GM12865 (cell line): ENCODE data around the gene ARRDC2.
"Not testable (repeated sequence)": the region's sequence is repeated elsewhere in the genome, so short reads cannot be mapped to it uniquely, and the experiment has no call there.

Experiments
- DNase-seq: peaks from one replicate; pipeline ENCODE4 v3.0.0; 2010; ENCODE audit warnings: low read depth
- H3K4me3 ChIP-seq: 2 replicates; pipeline ENCODE4 v1.5.1; 2011; ENCODE audit warnings: mild to moderate bottlenecking, low read depth, low read length, control low read depth
- CTCF ChIP-seq: IDR thresholded peaks from 2 replicates; pipeline ENCODE4 v1.5.1; 2011; ENCODE audit warnings: low read length, control low read depth, low read depth, inconsistent platforms; ENCODE audit not compliant: insufficient read depth; ENCODE audit errors: missing control alignments

The ARRDC2 gene

GRCh38 chr19:18000915-18001776, 6.8 kb upstream of the ARRDC2 start:
- H3K4me3 ChIP-seq = peak overlapping the region; percentile 88
- peak; percentile 90 for DNase-seq
- no peak for TF ChIP-seq CTCF

- TF ChIP-seq CTCF = no peak
- no peak for DNase-seq
- peak overlapping the region; percentile 88 for H3K4me3 ChIP-seq
These were observed 6.1 kb upstream of the ARRDC2 start for GRCh38 chr19:18001777-18002345.

- TF ChIP-seq CTCF = no peak
- H3K4me3 ChIP-seq = peak overlapping the region; percentile 88
- DNase-seq = peak; percentile 45
These were observed 5.6 kb upstream of the ARRDC2 start for GRCh38 chr19:18002347-18002850.

GRCh38 chr19:18005750-18006149, 2.2 kb upstream of the ARRDC2 start:
- H3K4me3 ChIP-seq, DNase-seq: not testable (repeated sequence)

- peak; percentile 97 for TF ChIP-seq CTCF
- peak; percentile 83 for DNase-seq
- peak overlapping the region; percentile 16 for H3K4me3 ChIP-seq
These were observed 690 bp upstream of the ARRDC2 start for GRCh38 chr19:18007044-18007916.

GRCh38 chr19:18008814-18009213, 844 bp downstream of the ARRDC2 start:
- no peak for DNase-seq
- H3K4me3 ChIP-seq = no peak overlapping the region
- no peak for TF ChIP-seq CTCF
